ENCODE measurements around the gene CACNA1B.
"Not testable (repeated sequence)": the region's sequence is repeated elsewhere in the genome, so short reads cannot be mapped to it uniquely, and the experiment has no call there.

Gene CACNA1B

GRCh38 chr9:137866226-137867141 lies 11.1 kb upstream of the CACNA1B start:
- DNase-seq: peak in 2 of 3 donors; percentile 10 to 51

- DNase-seq: no peak
Measured at GRCh38 chr9:137870432-137870831, 7.2 kb upstream of the CACNA1B start.

- DNase-seq: no peak
Measured at GRCh38 chr9:137872296-137872695, 5.3 kb upstream of the CACNA1B start.

DNA sequence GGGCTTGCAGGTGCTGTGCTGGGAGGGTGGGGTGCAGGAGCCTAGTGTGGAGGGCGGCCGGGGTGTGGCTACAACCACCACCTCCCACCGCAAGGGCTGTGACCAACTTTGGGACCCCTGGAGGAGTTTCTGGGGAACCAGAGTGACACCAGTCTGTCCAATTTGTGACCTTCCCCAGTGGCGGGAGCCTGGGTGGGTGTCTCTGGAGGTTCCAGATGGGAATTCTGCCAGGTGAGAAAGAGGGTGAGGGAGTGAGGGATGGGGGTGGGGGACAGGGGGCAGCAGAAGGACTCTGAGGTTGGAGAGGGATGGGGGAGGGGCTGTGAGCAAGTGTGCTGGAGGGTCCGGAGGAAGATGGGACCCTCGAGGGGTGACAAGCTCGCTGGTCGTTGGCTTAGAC lies 4.2 kb upstream of the CACNA1B start:
- no peak for DNase-seq

GRCh38 chr9:137873858-137874362 lies 3.7 kb upstream of the CACNA1B start:
- no peak for DNase-seq

DNA sequence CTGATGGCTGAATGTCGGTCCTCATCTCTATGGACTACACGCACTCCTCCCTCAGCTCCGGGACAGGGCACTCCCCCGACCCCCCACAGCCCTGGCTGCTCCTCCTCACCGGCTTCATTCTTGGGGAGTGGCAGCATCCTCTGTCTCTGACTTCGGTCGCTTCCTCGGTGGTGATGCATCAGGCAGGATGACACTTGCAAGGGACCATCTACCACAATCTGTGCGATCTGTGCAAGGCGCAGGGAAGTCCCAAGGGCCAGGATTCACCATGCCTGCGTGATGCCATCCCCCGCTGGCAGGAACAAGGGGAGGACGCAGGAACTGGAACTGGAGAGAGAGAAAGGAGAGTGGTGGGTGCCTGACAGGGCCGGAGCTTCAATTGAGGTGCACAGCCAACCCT lies 2.2 kb upstream of the CACNA1B start:
- no peak for DNase-seq

GRCh38 chr9:137875846-137876245 lies 1.7 kb upstream of the CACNA1B start:
- DNase-seq: no peak

GRCh38 chr9:137876269-137876668 lies 1.3 kb upstream of the CACNA1B start:
- DNase-seq: no peak

DNA sequence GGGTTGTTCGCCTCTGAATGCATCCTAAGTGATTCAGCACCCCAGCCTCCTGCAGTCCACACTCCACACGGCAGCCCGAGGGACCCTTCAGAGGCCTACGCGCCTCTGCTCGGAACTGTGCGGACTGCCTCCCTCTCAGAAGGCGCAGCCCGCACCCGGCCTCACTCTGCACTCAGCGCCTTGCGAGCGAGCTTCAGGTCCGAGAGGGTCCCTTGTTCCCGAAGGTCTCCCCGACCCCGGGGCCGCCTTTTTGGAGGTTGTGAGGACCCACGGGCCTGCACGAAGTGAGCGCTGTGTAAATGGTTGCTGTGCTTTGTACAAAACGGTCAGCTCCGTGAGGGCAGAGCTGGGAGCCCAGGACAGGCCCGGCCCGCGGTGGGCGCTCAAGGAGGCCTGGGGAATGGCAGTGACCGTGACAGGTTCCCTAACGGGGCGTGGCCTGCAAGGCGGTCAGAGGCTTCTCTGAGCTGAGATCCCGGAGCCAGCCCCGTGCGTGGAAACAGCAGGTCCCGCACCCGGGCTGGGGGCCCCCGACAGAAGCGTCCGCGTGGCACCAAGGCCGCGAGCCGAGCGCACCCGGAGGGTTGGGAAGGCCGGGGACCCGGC lies 698 bp upstream of the CACNA1B start:
- no peak for DNase-seq

- peak in 2 of 3 donors; percentile 21 to 58 for DNase-seq
Measured at GRCh38 chr9:137878146-137878941, 762 bp downstream of the CACNA1B start.

DNA sequence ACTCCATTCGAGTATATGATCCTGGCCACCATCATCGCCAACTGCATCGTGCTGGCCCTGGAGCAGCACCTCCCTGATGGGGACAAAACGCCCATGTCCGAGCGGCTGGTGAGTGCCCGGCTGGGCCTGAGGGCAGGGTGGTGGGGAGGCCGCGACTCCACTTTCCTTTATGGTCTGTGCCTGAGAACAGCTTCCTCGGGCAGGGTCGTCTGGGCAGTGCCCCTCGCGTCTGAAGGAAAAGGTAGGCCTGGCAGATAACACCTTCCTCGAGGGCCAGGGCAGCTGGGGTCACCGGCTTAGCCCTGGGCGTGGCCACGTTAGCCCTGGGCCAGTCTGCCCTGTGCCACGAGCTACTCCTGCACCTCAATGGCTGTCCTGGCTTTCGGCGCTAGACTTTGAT lies 1.5 kb downstream of the CACNA1B start:
- no peak for DNase-seq

- DNase-seq: no peak
Measured at GRCh38 chr9:137879566-137880150, 2.1 kb downstream of the CACNA1B start.

GRCh38 chr9:137880160-137880975 lies 2.8 kb downstream of the CACNA1B start:
- DNase-seq: no peak

- DNase-seq: no peak
Measured at GRCh38 chr9:137880976-137881530, 3.5 kb downstream of the CACNA1B start.

- no peak for DNase-seq
Measured at GRCh38 chr9:137881591-137882505, 4.3 kb downstream of the CACNA1B start.

- DNase-seq: no peak
Measured at GRCh38 chr9:137882506-137882821, 4.9 kb downstream of the CACNA1B start.

- DNase-seq: not testable (repeated sequence)
Measured at GRCh38 chr9:137883977-137884376, 6.4 kb downstream of the CACNA1B start.

DNA sequence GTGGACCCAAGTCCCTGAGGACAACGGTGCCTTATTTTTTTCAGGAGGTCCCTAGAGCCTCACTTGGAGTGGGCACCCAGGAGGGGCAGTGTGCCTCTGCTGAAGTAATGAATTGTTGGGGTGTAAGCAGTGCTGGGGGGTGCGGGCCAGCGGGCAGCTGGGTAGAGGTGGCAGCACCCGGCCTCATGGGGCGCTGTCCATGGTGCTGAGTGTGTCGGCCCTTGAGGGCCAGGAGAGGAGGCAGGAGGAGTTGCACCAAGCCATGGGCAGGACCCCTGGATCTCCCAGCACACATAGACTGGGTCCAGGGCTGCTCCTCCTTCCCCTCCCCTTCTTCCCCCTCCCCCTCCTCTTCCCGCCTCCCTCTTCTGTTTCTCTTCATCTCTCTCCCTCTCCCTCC lies 7.0 kb downstream of the CACNA1B start:
- DNase-seq: peak in 2 of 3 donors; percentile 9 to 23

- not testable (repeated sequence) for DNase-seq
Measured at GRCh38 chr9:137885121-137885520, 7.5 kb downstream of the CACNA1B start.

DNA sequence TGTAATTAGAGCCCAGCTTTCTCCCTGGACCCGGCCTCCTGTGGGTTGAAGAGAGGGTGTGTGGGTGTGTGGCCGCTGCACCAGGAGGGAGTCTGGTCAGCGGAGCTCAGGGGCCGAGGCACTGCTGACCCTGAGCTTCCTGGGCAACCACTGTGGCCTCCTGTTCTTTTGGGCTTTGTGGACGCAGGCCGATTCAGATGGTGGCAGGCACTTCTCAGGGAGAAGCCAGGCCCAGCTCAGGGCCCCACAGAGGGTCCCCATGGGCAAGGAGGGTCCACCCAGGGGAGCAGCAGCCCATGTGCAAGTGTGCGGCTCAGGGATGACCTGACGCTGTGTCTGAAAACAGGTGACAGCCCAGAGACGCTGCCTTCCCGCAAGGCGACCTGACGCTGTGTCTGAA lies 11.0 kb downstream of the CACNA1B start:
- DNase-seq: not testable (repeated sequence)

DNA sequence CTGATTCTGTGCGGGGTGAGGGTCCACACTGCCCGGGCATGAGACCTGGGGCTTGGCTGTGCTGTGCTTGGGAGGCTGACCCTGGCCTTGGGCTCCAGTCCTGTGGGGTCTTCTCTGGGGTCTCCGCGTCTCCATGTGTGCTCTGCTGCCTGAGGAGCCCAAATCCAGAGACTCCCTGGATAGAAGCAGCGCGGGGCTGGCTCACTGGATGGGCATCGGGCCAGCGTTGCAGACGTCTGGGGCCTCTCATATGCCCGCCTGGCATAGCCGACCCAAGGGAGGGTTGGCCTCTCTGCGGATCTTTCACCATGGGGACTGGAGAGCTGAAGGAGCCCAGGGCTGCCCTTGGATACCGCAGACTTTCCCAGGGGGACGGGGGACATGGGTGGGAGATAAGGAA lies 12.4 kb downstream of the CACNA1B start:
- DNase-seq: not testable (repeated sequence)

Data from suppressor macrophage treated with lipopolysaccharide for 1 hour (primary cell).